IPS DF 19.7 (cell line): ENCODE data around the gene OR2Z1.
"Not testable (repeated sequence)": the region's sequence is repeated elsewhere in the genome, so short reads cannot be mapped to it uniquely, and the experiment has no call there.

Experiments
- DNase-seq: peaks from one replicate; pipeline ENCODE4 v3.0.0-alpha.2; 2013; ENCODE audit warnings: low read depth, low spot score

The OR2Z1 gene

DNA sequence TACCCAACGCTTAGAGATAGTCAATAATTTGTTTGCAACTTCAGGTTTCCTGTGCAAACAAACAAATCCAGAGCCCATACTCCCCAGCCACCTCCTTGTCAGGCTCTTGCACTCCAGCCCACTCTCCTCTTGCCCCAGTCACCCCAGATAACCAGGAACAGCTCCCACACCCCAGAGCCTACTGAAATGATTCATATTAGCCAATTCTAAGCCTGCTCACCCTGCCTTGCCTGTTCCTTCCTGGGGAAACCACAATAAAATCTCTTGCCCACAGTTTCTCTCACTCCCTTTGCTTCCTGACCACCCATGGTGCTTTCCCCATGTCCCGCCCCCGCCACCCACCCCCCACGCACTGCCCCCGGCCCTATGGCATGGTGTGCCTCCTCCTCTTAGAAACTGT, 19.1 kb upstream of the OR2Z1 start:
- no peak for DNase-seq

DNA sequence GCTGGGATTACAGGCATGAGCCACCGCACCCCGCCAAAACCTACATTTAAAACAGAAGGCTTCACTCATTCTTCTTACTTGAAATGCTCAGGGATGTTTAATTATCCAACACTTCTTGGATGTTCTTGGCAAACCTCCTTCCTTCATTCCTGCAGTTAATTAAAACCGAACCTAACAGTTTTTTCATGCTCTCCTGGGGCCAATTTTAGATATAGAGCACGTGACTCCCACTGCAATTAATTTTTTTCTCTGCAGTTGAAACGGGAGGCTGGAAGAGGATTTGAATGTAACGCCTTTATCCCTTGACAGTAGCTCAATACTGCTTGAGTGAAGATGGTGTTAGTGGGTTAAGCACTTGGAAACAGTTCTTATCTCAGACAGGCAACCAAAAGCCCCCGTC, 18.2 kb upstream of the OR2Z1 start:
- no peak for DNase-seq

DNA sequence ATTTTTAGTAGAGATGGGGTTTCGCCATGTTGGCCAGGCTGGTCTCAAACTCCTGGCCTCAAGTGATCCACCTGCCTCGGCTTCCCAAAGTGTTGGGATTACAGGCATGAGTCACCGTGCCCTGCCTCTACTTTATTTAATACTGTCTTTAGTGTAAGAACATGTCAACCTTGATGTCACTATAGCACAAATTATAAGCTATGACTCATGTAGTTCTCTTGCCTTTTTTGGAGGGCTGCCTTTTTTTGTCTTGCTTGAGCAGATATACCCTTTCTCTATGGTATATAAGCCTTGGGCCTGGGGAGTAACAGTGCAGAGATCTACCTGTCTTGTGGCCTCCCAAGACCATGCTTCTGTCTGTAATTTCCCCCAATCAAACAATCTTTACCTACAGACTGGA, 16.1 kb upstream of the OR2Z1 start:
- DNase-seq = not testable (repeated sequence)

DNA sequence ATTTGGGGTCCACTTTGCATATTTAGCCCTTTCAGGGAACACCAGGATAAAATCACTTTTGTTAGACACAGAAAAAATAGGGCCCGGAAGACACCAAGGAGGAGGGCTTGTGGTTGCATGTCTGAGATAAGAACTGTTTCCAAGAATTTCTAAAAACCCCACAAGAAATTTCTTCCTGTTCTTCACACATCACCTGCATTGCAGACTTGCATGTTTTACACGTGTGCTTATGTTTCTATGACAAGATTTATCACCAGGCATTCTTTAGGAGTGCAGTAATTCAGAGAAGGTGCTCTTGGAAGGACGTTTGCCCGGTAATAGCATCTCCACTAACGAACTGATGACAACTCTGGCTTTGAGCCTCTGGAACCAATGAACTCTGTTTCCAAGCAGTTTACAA, 15.7 kb upstream of the OR2Z1 start:
- no peak for DNase-seq

DNA sequence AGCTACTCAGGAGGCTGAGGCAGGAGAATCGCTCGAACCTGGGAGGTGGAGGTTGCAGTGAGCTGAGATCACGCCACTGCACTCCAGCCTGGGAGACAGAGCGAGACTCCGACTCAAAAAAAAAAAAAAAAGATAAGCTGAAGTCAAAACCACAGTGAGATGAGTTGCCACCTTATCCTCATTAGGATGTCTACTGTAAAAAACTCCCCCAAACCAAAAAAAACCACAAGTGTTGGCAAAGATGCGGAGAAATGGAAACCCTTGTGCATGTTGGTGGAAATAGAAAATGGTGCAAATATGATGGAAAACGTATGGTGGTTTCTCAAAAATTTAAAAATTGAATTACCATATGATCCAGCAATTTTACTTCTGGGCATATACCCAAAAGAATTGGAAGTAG, 11.1 kb upstream of the OR2Z1 start:
- DNase-seq = not testable (repeated sequence)

DNA sequence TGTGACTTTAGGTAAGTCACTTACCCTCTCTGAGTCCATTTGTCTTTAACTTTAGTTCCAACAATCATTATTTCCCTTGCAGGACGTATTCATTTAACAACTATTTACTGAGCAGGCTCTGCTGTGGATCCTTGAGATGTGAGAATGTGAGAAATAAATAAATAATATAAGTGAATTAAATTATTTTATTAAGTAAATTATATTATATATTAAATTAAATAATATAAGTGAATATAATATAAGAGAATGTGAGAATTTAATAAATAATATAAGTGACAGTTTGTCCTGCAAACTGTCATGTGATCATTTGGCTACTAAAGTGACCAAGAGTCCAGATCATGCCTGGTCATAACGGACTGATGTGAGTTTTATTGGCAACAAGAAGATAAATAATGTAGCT, 598 bp downstream of the OR2Z1 start:
- DNase-seq = no peak

DNA sequence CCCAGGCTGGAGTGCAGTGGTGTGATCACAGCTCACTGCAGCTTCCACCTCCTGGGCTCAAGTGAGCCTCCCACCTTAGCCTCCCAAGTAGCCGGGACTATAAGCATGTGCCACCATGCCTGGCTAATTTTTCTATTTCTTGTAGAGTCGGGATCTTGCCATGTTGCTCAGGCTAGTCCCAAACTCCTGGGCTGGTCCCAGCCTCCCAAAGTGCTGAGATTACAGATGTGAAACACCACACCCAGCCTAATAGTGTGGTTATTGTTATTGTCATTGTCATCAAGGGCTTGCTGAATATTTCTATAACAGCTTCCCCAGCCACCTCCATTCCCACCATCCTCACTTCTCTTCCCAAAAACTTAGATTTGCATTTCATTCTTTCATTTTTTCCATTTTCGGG, 2.8 kb downstream of the OR2Z1 start:
- DNase-seq = no peak

DNA sequence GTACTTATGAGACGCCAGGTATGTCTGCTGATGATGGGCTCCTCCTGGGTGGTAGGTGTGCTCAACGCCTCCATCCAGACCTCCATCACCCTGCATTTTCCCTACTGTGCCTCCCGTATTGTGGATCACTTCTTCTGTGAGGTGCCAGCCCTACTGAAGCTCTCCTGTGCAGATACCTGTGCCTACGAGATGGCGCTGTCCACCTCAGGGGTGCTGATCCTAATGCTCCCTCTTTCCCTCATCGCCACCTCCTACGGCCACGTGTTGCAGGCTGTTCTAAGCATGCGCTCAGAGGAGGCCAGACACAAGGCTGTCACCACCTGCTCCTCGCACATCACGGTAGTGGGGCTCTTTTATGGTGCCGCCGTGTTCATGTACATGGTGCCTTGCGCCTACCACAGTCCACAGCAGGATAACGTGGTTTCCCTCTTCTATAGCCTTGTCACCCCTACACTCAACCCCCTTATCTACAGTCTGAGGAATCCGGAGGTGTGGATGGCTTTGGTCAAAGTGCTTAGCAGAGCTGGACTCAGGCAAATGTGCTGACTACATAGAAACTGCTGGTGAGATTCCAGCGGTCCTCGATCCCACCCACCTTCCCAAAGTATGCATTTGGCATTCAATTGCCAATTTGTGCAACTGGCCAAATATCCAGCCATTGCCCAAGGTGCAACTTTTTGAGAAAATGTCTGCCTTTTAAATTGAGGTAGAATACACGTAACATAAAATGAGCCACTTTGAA, 10.2 kb downstream of the OR2Z1 start:
- no peak for DNase-seq

DNA sequence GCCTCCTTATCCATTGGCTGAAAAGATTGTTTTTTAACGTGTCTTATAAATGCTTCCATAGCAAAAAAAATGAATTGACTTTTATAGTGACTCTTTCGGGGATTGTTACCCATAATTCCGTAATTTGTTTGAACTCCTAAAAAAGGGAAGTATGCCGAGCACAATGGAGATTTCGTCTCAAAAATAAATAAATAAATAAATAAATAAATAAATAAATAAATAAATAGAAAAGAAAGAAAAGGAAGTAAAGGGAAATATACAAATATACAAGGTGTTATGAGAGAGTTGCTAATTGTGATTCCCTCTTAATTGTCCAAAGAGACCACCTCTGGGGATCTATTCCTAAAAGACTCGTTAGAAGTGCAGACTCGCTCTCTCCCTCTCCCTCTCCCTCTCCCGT, 16.9 kb downstream of the OR2Z1 start:
- DNase-seq = no peak

DNA sequence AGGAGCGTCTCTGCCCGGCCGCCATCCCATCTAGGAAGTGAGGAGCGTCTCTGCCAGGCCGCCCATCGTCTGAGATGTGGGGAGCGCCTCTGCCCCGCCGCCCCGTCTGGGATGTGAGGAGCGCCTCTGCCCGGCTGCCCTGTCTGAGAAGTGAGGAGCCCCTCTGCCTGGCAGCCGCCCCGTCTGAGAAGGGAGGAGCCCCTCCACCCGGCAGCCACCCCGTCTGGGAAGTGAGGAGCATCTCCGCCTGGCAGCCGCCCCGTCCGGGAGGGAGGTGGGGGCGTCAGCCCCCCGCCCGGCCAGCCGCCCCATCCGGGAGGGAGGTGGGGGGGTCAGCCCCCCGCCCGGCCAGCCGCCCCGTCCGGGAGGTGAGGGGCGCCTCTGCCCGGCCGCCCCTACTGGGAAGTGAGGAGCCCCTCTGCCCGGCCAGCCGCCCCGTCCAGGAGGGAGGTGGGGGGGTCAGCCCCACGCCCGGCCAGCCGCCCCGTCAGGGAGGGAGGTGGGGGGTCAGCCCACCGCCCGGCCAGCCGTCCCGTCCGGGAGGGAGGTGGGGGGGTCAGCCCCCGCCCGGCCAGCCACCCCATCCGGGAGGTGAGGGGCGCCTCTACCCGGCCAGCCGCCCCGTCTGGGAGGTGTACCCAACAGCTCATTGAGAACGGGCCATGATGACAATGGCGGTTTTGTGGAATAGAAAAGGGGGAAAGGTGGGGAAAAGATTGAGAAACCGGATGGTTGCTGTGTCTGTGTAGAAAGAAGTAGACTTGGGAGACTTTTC, 18.0 kb downstream of the OR2Z1 start:
- DNase-seq = not testable (repeated sequence)

DNA sequence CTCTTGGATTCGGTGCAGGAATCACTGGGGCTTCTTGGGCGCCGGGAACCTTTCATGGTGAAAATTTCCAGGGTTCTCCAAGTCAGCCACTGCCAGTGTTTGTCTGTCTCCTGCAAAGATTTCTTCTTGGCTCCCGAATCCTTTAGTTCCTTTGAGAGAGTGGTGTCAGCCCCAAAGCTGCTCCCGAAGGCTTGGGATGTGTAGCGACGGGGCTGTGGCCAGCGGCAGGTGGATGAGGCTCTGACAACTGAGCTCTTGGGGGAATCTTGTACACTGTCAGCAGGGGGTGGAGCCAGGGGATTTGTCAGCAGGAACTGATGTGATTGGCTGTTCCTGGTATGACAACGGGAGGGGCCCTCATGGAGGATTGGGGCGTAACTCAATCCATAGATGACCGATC, 45.8 kb downstream of the OR2Z1 start:
- DNase-seq = not testable (repeated sequence)

DNA sequence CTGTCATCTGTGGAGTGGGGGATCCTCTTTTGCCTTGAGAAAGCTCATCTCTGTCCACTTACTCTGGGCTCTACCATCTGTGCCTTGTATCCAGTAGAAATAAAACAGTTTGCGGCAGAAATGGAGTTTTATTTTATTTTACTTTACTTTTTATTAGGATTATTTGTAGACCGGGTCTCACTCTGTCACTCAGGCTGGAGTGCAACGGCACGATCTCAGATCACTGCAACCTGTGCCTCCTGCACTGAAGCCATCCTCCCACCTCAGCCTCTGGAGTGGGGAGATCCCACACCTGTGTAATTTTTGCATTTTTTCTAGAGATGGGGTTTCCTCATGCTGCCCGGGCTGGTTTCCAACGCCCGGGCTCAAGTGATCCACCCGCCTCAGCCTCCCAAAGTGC, 47.8 kb downstream of the OR2Z1 start:
- DNase-seq = not testable (repeated sequence)

DNA sequence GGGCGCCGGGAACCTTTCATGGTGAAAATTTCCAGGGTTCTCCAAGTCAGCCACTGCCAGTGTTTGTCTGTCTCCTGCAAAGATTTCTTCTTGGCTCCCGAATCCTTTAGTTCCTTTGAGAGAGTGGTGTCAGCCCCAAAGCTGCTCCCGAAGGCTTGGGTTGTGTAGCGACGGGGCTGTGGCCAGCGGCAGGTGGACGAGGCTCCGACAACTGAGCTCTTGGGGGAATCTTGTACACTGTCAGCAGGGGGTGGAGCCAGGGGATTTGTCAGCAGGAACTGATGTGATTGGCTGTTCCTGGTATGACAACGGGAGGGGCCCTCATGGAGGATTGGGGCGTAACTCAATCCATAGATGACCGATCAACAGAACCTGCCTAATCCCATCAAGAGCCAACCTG, 52.2 kb downstream of the OR2Z1 start:
- DNase-seq = not testable (repeated sequence)
